Heart left ventricle (tissue), 13 donors: Measurements from ENCODE around the gene RNU1-4.

Experiments used
- CTCF ChIP-seq, 12 donors: fragments of 200-600 bp; sonication (generic) in 4 of 12; IDR thresholded peaks; one replicate each; pipeline versions ENCODE4 v1.5.0 to v1.8.0; 2018 to 2022; ENCODE audit warnings: antibody characterized with exemption in 12 of 12, mild to moderate bottlenecking in 5 of 12
- POLR2A ChIP-seq, 2 donors: fragments of 450-650 bp; IDR thresholded peaks; one replicate each; pipeline ENCODE4 v1.6.1; 2017; ENCODE audit warnings: antibody characterized with exemption in 2 of 2, mild to moderate bottlenecking in 2 of 2, moderate library complexity in 2 of 2
- donor health status: ischemic (EF 13 %, LVEDD 7.1; RV severe dilation, severe dysfunction).
- donor health status: DM: no; HTN: yes; CAD: no.
- donor health status: DM: no; HTN: no; CAD: no.
- donor health status: ischemic (EF 25% LVEDD 6.9; RV normal size, moderate dysfunction).
- donor health status: ischemic (EF 25% LVEDD 5.7; RV mildly dilated, moderate dysfunction).
- donor health status: ischemic (EF 35%, LVEDD 5.7; RV mildly dilated, moderate dysfunction).
- donor health status: nonischemic (EF 11% LVEDD 7.7; RV severe dilation, severe dysfunction).
- donor health status: DM: yes; HTN: yes; CAD: no.
- donor health status: PGD.
- donor health status: ischemic (EF 29% LVEDD 5.4; RV normal size, mild dysfunction).
- donor health status: nonischemic (EF 23%, LVEDD 6.1; RV moderate dilation, normal function).

GRCh38 chr1:16716691-16717335 lies 23.5 kb upstream of the RNU1-4 start:
- TF ChIP-seq CTCF (IDR thresholded peaks at IDR 0.05), result no peak
- no peak for TF ChIP-seq POLR2A (IDR thresholded peaks at IDR 0.05)
